SH-SY5Y (cell line): Measurements from ENCODE around the gene SIGLEC10.

ENCODE experiments used
- GATA2 ChIP-seq: IDR thresholded peaks from 2 replicates; pipeline ENCODE4 v1.6.1; 2011; ENCODE audit warnings: mild to moderate bottlenecking, low read depth, low read length
- GATA3 ChIP-seq: IDR thresholded peaks from 2 replicates; pipeline ENCODE4 v1.6.1; 2011; ENCODE audit warnings: low read depth, mild to moderate bottlenecking, low read length, moderate library complexity

Gene SIGLEC10

DNA sequence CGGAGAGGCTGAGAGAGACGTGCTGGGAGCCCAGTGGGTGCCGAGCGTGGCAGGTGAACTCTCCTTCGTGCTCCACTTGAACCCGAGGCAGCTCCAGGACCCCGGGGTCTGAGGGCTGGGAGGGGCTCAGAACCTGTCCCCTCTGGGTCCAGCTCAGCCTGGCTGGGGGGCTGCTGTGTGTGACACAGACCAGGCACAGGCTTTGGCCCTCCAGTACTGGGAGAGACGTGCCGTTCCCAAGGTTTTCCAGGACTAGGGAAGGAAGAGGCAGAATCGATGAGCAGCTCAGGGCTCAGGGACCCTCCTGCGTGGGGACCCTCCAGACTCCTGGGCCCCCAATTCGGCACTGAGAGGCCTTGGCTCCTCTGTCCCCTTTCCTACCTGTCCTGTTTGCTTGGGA is 2.3 kb downstream of the SIGLEC10 start:
- TF ChIP-seq GATA3 (no peak), GATA2 (no peak)

DNA sequence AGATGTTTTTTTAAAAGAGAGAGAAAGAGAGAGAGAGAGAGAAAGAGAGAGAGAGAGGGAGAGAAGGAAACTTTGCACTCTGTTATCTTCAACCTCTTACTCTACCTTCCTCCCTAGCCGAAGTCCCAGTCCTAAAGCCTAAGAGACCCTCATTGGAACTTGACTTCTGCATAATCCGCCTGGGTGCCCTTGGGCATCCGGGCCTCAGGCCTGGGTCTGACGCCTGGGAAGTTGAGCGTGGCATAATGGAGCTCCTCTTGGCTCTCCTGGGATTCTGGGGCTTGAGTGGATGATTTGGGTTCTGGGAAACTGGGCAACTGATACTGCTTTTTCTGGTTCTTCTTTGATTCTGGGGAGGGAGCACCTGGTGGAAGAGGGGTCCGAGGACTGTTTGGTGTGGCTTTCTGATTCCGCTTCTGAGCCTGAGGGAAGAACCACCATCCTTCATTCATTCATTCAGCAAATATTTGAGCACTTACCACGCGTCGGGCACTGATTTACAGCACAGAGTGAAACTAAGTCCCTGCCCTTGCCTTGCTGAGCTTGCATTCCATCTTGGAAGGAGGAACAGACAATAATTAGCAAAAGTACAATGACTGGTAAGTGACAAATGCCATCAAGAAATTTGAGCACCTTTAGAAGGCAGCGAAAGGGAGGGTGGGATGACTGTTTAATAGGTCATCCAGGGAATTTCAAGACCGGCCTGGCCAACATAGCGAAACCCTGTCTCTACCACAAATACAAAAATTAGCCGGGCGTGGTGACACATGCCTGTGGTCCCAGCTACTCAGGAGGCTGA is 6.3 kb downstream of the SIGLEC10 start:
- no peak for TF ChIP-seq GATA2
- TF ChIP-seq GATA3: no peak

DNA sequence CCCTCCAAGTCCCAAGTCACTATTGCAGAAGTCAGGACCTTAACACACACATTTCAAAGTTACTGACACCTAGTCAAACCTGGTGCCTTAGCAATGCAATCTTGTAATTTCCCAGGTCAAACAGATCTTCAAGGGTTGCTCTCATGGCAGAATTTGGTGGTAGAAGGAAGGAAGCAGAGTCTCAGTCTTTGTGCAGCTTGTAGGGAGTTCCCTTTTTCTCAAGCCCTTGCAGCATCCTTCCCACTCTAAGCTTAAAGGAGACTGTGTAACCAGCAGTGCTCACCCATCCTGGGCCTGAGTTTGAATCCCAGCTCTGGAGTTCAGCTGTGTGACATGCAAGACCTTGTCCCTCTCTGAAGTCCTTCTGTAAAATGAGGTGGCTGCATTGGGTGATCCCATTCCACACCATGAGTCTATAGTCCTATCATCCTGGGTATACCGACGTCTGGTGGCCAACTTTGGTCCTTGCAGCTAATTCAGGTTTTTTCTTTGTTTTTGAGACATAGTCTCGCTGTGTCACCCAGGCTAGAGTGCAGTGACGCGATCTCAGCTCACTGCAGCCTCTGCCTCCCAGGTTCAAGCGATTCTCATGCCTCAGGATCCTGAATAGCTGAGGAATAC is 9.8 kb downstream of the SIGLEC10 start:
- TF ChIP-seq GATA2: no peak
- TF ChIP-seq GATA3: no peak

DNA sequence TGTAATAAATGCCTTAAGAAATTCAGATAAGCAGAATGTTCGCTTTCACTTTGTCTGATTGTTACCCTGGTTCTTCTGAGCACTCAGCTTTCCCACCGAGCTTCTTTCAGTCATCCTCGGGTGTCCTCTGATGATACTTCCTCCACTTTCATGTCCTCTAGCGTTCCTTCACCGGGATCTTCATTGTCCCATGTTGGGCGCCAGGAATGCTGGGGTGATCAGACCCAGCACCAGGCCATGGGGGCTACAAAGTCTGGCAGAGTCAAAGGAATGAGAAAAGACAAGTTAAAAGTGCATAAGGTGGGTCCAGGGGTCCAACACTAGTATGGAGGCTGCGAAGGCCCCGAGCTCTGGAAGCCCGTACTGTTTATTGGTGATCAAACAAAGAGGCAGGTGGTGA is 15.3 kb downstream of the SIGLEC10 start:
- TF ChIP-seq GATA3: no peak
- TF ChIP-seq GATA2: no peak

DNA sequence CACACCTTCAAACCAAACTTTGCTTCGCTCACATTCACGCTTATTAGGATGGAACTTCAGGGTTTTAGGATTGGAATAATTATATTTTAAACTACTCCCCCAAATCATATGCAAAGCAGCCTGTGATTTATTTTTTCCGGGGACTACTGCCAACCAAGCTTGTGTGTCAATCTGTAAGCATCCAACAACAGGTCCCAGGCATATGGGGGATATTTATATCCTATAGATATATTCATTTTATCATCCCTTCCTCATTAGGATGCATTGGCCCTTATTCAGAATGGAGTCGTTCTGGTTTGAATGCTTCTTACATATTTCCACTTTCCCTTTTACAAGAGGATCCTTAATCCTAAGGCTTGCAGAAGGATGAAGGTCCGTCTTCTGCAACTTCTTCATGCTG is 18.2 kb downstream of the SIGLEC10 start:
- TF ChIP-seq GATA2 (no peak), GATA3 (no peak)

DNA sequence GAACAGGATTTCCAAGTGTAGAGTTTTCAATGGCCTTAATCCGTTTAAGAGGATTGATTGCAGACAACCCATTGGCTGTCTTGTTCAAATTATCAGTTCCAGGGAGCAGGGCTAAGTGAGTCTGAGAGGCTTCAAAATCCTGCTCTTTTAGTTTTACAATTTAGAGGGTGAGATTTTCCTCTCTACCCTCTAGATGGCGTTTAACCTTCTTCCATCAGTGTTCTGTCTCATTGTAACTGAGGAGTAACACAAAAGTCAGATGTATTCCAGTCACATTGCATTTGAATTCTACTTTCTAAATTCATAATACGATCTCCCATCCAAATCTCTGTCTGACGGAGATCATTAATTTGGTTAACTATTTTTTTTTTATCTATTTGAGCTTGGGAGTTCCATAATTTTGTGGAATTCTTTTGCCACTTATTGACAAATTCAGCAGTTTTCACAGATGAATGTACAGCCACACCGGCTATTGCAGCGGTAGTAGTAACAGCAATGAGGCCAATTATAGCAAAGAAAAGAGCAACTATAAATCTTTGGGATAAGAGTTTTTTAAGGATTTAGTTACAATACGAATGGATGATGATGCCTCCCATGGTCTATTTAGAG is 19.2 kb downstream of the SIGLEC10 start:
- TF ChIP-seq GATA3: no peak
- TF ChIP-seq GATA2: no peak

DNA sequence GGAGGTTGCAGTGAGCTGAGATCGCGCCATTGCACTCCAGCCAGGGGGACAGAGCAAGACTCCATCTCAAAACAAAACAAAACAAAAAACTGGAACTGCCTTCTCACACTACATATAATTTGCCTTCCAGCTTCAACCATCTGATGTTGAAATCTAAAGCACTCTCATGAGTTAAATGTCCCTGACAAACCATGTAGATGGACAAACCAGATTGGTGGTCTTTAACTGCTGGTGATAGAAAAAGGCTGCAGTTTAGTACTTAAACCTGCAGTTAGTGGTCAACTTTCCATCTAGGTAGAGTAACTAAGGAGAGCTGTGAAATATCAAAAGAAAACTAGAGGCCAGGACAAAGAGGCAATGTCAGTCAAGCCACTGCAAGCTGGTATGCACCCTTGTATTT is 21.3 kb downstream of the SIGLEC10 start:
- TF ChIP-seq GATA3: no peak

DNA sequence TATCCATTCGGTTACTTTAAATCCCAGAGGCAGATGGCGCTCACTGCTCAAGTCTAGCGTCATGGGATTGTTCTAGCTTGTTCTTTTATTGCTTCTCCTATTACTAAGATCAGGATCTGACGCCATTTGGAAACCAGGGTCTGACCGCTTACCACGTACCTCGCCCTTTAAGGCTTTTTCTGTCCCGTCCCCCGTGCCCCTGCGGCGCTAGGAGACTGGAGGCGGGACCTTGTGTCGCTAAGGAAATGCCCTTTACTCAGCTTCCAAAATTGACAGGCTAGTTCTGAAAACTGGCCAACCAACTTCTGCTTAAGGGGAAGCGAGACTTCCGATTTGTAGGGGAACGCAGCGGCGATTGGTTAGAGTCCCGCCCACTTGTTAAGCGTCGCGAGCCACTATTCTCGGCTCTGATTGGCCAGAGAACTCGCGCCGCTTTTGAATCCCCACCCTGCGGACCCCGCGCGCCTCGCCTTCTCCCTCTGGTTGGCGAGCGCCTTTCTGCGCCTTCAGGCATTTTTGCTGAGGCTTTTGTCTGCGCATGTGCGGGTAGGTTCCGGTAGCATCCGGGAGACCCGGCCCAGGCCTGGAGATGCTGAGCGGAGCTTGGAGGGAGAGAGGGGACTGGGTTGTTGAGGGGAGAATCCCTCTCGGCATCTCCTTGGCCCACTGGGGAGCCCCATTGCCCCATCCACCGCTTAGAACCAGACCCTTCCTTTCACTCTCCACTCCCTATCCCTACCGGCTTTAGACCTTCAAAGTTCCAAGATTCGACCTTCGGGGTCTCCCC is 23.2 kb downstream of the SIGLEC10 start:
- 0 out of 2 replicates have a peak, but pooled peaks have one; percentile 15 for TF ChIP-seq GATA2
- TF ChIP-seq GATA3: no peak

DNA sequence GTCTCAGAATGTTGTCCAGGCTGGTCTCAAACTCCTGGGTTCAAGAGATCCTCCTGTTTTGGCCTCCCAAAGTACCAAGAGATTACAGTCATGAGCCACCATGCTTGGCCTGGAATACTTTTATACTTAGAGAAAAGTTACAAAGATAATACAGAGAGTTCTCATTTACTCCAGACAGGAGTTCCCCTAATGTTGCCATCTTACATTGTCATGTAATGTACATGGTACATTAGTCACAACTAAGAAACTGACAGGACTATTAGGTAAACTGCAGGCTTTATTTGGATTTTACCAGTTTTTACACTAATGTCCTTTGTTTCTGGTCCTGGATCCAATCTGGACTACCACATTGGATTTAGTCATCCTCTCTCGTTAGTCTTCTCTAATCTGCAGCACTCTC is 24.7 kb downstream of the SIGLEC10 start:
- no peak for TF ChIP-seq GATA2
- no peak for TF ChIP-seq GATA3

DNA sequence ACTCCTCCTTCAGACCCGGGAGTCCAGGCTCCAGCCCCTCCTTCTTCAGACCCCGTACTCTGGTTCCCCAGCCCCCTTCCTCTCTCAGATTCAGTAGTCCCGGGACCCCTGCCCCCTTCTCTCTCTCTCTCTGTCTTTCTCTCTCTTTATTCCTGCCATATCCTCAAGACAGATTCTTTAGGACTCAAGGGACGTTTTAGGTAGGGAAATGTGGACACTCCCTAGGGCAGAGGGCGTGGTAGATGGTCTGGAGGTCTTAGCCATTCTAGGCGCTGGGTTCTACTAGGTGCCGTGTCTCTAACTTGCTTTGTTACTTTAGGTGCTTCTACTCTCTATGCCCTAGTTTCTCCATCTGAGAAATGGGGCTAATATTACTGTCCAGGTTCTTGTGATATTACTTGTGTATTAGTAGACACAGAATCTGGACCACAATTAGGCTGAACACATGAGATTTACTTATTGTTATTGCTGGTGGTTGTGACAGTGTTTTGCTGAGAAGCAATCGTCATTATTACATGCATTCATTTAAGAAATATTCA is 26.3 kb downstream of the SIGLEC10 start:
- TF ChIP-seq GATA2 (no peak), GATA3 (no peak)

DNA sequence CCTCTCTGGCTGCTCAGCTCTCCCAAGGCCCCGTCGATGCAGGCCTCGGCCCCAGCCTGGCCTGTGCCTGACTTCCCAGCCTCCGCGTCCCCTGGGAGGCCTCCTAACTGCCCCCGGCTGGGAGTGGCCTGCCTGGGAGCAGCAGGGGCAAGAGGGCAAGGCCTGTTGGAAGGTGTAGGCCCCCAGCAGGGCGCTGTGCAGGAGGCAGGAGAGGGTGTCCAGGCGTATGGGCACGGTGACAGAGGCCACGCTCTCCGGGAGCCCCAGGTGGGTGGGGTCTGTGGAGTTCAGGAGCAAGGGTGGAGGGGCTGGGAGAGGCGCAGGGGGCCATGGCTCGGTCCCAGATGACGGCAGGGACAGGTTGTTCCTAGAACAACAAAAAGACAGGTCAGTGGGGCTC is 28.3 kb downstream of the SIGLEC10 start:
- no peak for TF ChIP-seq GATA3
- no peak for TF ChIP-seq GATA2

DNA sequence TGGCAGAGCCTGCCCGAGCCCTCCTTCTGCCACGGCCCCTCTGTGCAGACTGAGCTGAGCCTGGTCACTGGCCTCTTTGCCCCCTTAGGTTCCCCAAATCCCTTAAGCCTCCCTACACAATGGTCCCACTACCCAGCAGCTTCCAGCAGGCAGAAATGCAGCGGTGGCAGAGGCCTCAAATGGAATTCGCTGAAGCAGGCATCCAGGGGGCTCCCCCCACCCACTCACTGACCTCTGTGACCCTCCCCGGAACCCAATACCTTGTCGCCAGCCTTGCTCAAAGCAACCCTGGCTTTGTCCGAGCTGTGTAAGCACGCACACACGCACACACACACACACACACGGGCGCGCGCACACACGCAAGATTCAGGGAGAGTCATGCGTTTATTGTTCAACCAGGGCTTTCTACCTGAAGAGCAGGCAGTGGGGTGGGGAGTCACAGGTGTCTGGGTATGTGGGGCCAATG is 29.5 kb downstream of the SIGLEC10 start, which contains the start of gene LIM2:
LIM2 (minus strand) TSS at position 51 of the 466 bp plus-strand sequence. CDS start 531 bp downstream, outside the sequence.
- no peak for TF ChIP-seq GATA3
- no peak for TF ChIP-seq GATA2

DNA sequence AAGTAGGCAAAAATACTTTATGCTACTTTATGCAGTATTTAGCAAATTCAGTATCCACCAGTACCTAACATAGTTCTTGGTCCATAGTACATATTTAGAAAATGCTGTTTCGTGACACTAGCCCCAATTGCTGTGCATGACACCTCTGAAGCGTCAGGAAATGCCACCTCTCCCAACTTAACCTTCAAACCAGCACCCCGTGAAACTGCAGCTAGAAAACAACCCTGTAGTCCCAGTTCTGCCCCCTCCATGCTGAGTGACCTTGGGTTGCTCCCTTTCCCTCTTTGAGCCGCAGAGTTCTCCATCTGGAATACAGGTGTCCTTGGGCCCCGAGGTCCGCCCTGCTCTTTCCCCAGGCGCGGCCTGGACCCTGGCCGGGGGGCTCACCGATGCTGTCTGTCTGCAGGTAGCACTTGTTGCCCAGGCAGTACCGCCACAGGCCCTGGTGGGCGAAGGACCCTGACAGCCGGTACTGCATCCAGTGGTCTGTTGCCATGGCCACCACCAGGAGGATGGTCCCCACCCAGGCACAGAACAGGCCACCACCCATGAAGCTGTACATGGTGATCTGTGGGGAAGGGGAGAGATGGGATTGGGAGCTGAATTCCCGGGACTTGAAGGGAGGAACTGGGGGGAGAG is 30.4 kb downstream of the SIGLEC10 start:
- no peak for TF ChIP-seq GATA2
- no peak for TF ChIP-seq GATA3
